DND-41 (cell line): Measurements from ENCODE around the gene SLC5A12.

Source experiments
- ATAC-seq: fragments of 200-7000 bp; cut with Tn5 transposase; 3 replicates; pipeline ENCODE4 v1.9.1; 2021; ENCODE audit warnings: low read depth; ENCODE audit not compliant: insufficient read depth
- DNase-seq: peaks from one replicate; pipeline ENCODE4 v3.0.0-alpha.2; 2020
- H2AFZ ChIP-seq: 2 replicates; pipeline ENCODE4 v1.6.0; 2012; ENCODE audit warnings: low read depth, low read length
- H3K27ac ChIP-seq: 2 replicates; pipeline ENCODE4 v1.5.1; 2012; ENCODE audit warnings: low read length, inconsistent platforms
- H3K27me3 ChIP-seq: fragments of 200-600 bp; sonication (generic); 2 replicates; pipeline ENCODE4 v1.6.0; 2012; ENCODE audit warnings: low read length, mild to moderate bottlenecking, inconsistent platforms; ENCODE audit not compliant: insufficient read depth, poor library complexity
- H3K36me3 ChIP-seq: 2 replicates; pipeline ENCODE4 v1.5.1; 2012; ENCODE audit warnings: low read length, inconsistent platforms; ENCODE audit not compliant: insufficient read depth
- H3K4me1 ChIP-seq: 2 replicates; pipeline ENCODE4 v1.5.1; 2012; ENCODE audit warnings: mild to moderate bottlenecking, low read length; ENCODE audit not compliant: insufficient read depth
- H3K4me2 ChIP-seq: 2 replicates; pipeline ENCODE4 v1.6.0; 2012; ENCODE audit warnings: mild to moderate bottlenecking, moderate library complexity, low read length, inconsistent platforms; ENCODE audit not compliant: insufficient read depth
- H3K4me3 ChIP-seq, 2 experiments: fragments of 200-600 bp in 1 of 2; shearing (Covaris generic) in 1 of 2; 2 replicates each; pipeline ENCODE4 v1.5.1; 2012 to 2016; ENCODE audit warnings: inconsistent platforms in 2 of 2, low read length in 2 of 2, mild to moderate bottlenecking in 2 of 2, low read depth in 1 of 2, moderate library complexity in 1 of 2
- H3K79me2 ChIP-seq: 2 replicates; pipeline ENCODE4 v1.6.0; 2012; ENCODE audit warnings: low read length, inconsistent platforms; ENCODE audit not compliant: insufficient read depth
- H3K9ac ChIP-seq: 2 replicates; pipeline ENCODE4 v1.6.0; 2012; ENCODE audit warnings: low read depth, mild to moderate bottlenecking, inconsistent platforms, low read length, moderate library complexity
- H3K9me3 ChIP-seq: 2 replicates; pipeline ENCODE4 v1.5.1; 2012; ENCODE audit warnings: low read length, moderate library complexity, mild to moderate bottlenecking, inconsistent platforms; ENCODE audit not compliant: insufficient read depth, severe bottlenecking
- H4K20me1 ChIP-seq: 2 replicates; pipeline ENCODE4 v1.6.0; 2012; ENCODE audit warnings: low read length; ENCODE audit not compliant: insufficient read depth
- EZH2 ChIP-seq: IDR thresholded peaks from 3 replicates; pipeline ENCODE4 v1.6.1; 2012; ENCODE audit warnings: borderline replicate concordance, low read depth, mild to moderate bottlenecking, moderate library complexity, low read length, inconsistent platforms; ENCODE audit not compliant: severe bottlenecking
- TF ChIP-seq, protein P1 (sequence below): IDR thresholded peaks from 2 replicates; pipeline ENCODE4 v1.5.1; 2012; ENCODE audit warnings: borderline replicate concordance, low read length, moderate library complexity, mild to moderate bottlenecking; ENCODE audit not compliant: poor library complexity, severe bottlenecking; ENCODE audit errors: extremely low read depth

Gene SLC5A12

DNA sequence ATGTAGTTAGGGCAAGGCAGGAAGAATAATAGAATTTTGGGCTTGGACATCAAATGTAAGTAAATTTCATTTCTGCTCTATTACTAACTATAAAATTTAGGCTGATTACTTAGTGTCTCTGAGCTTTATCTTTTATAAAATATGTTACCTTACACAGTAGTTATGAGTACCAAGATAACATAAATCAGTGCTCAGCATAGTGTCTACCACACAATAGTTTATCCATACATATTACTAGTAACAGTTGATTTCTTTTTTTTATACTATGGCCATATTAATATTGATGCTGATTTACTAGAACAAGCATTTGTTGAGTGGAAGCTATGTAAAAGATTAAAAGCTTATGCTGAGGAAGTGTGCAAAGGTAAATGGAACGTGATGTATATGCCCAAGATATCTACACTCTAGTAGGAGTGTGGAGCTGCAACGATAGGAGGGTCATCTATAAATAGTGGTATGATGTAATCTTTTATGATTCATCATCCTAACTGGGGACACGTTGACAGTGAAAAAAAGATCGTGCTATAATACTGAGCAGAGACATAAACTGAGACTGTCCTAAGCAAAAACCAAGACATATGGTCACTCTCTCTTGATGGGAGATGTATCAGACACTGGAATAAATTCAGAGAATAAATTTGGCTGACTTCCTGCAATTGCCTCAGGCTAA, 8.7 kb upstream of the SLC5A12 start:
- no peak overlapping the region for H3K4me2 ChIP-seq
- H3K4me1 ChIP-seq: no peaks in the 10 kb centered on the region
- H3K27ac ChIP-seq: no peak overlapping the region
- H3K9me3 ChIP-seq: no peaks in the 10 kb centered on the region
- no peaks in the 10 kb centered on the region for H3K79me2 ChIP-seq
- H3K36me3 ChIP-seq: no peaks in the 10 kb centered on the region
- TF ChIP-seq, protein P1, sequence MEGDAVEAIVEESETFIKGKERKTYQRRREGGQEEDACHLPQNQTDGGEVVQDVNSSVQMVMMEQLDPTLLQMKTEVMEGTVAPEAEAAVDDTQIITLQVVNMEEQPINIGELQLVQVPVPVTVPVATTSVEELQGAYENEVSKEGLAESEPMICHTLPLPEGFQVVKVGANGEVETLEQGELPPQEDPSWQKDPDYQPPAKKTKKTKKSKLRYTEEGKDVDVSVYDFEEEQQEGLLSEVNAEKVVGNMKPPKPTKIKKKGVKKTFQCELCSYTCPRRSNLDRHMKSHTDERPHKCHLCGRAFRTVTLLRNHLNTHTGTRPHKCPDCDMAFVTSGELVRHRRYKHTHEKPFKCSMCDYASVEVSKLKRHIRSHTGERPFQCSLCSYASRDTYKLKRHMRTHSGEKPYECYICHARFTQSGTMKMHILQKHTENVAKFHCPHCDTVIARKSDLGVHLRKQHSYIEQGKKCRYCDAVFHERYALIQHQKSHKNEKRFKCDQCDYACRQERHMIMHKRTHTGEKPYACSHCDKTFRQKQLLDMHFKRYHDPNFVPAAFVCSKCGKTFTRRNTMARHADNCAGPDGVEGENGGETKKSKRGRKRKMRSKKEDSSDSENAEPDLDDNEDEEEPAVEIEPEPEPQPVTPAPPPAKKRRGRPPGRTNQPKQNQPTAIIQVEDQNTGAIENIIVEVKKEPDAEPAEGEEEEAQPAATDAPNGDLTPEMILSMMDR: no peak
- no peak for TF ChIP-seq EZH2
- no peak overlapping the region for H2AFZ ChIP-seq
- H4K20me1 ChIP-seq: no peaks in the 10 kb centered on the region
- H3K4me3 ChIP-seq: no peak overlapping the region
- H3K9ac ChIP-seq: no peak overlapping the region
- ATAC-seq: no peak
- no peaks in the 10 kb centered on the region for H3K27me3 ChIP-seq
- no peak for DNase-seq

DNA sequence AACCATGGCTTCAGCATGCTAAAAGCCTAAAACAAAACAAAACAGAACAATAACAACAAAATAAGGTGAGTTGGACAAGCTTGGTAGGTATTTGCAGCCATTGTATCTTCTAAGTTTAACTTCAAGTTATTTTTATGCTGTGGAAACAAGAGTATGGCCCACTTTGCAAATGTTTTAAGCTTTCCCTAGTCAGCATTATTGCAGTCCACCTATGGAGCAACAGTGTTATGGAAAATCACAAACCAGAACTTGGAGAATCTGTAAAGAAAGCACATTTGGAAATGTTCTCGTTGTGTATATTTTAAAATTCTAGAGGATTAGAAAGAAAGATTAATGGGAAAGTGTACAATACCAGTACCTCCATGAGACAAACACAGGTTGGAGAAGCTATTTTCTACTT, 7.4 kb upstream of the SLC5A12 start:
- H3K36me3 ChIP-seq: no peaks in the 10 kb centered on the region
- H3K27me3 ChIP-seq: no peaks in the 10 kb centered on the region
- no peaks in the 10 kb centered on the region for H3K79me2 ChIP-seq
- no peaks in the 10 kb centered on the region for H3K4me1 ChIP-seq
- no peak overlapping the region for H3K27ac ChIP-seq
- H3K4me3 ChIP-seq: no peak overlapping the region
- ATAC-seq (no peak), DNase-seq (no peak)
- no peaks in the 10 kb centered on the region for H3K9me3 ChIP-seq
- H2AFZ ChIP-seq: no peak overlapping the region
- no peak overlapping the region for H3K4me2 ChIP-seq
- H3K9ac ChIP-seq: no peak overlapping the region
- no peak for TF ChIP-seq EZH2
- TF ChIP-seq, protein P1: no peak
- H4K20me1 ChIP-seq: no peaks in the 10 kb centered on the region

DNA sequence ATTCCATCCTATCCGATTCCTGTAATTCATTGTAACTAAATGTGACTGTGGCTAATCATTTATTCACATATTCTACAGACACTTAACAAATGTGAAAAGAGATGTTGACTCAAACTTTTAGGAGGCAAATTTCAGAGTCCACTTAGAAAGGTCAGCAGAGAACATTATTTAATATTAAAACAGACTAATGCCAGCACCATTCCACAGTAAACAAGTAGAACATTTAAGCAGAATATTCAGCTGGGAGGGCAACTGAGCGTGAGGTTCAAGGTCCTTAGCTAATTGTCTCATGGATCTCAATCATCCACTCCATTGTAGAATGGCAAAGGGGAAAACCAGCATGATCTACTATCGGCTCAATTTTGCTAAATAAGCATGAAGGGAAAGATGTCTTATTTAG, 5.1 kb upstream of the SLC5A12 start:
- Histone ChIP-seq H3K4me1 (no peaks in the 10 kb centered on the region), H3K4me3 (no peak overlapping the region), H2AFZ (no peak overlapping the region), H3K4me2 (no peak overlapping the region), H4K20me1 (no peaks in the 10 kb centered on the region), H3K36me3 (no peaks in the 10 kb centered on the region), H3K9me3 (no peaks in the 10 kb centered on the region), H3K9ac (no peak overlapping the region), H3K79me2 (no peaks in the 10 kb centered on the region), H3K27ac (no peak overlapping the region), H3K27me3 (no peaks in the 10 kb centered on the region)
- no peak for TF ChIP-seq EZH2
- TF ChIP-seq, protein P1: no peak
- no peak for DNase-seq
- ATAC-seq: no peak
